ENCODE results near the gene HHAT. TPM values are rescaled to one million over a fixed set of nuclear protein-coding genes. Genes with fewer than 3 reads are reported as not detected.

Gene HHAT
- total and polyA plus RNA-seq, 5 donors: 1.6 to 2.8 (median 2.3) TPM

DNA sequence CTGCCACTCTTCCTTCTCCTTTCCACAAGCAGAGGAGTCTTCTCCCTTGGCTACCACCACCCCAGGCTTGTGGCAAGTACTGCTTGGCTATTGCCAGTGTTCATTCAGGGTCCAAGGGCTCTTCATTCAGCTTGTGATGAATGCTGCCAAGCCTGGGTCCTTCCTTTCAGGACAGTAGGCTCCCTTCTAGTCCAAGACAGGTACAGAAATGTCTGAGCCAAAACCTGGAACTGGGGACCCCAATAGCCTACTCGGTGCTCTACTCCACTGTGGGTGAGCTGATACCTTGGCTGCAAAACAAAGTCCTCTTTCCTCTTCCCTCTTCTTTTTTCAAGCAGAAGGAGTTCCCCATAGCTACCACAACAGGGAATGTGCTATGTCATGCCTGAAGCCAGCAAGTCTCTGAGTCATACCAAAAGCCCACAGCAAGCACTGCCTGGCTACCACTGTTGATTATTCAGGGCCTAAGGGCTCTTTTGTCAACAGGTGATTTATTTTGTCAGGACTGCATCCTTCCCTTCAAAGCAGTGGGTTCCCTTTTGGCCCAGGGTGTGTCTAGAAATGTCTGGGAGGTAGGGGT lies 268.9 kb downstream of the HHAT start:
- Histone ChIP-seq H3K9me3 (ENCODE audit: control insufficient read depth, low read length) (no peaks in the 10 kb centered on the region), H3K4me3 (ENCODE audit: low read length) (no peak overlapping the region), H3K27me3 (ENCODE audit: control insufficient read depth, insufficient read depth) (no peaks in the 10 kb centered on the region), H3K4me1 (ENCODE audit: control insufficient read depth, insufficient read depth, low read length) (no peaks in the 10 kb centered on the region), H3K27ac (ENCODE audit: low read length) (peak overlapping the region; percentile 31)
- intact Hi-C loops (cut with DNase I): no loop called here
- 67% methylated on average over 1 of the region's 1 CpG for WGBS
- ATAC-seq (peak; percentile 67 to 83), DNase-seq (no peak)

GRCh38 chr1:210598135-210598652 lies 269.5 kb downstream of the HHAT start:
- 51% methylated on average over 3 of the region's 3 CpGs for WGBS
- H3K9me3 ChIP-seq (ENCODE audit: control insufficient read depth, low read length): no peaks in the 10 kb centered on the region
- H3K27me3 ChIP-seq (ENCODE audit: control insufficient read depth, insufficient read depth): no peaks in the 10 kb centered on the region
- H3K4me3 ChIP-seq (ENCODE audit: low read length): no peak overlapping the region
- no peaks in the 10 kb centered on the region for H3K4me1 ChIP-seq (ENCODE audit: control insufficient read depth, insufficient read depth, low read length)
- intact Hi-C loops (cut with DNase I): no loop called here
- H3K27ac ChIP-seq (ENCODE audit: low read length): peak overlapping the region; percentile 31
- peak; percentile 96 to 97 for ATAC-seq
- peak; percentile 71 to 76 (median 75) for DNase-seq

GRCh38 chr1:210600421-210601159 lies 271.9 kb downstream of the HHAT start:
- H3K4me1 ChIP-seq (ENCODE audit: control insufficient read depth, insufficient read depth, low read length): no peaks in the 10 kb centered on the region
- DNase-seq (no peak), ATAC-seq (no peak)
- no peaks in the 10 kb centered on the region for H3K9me3 ChIP-seq (ENCODE audit: control insufficient read depth, low read length)
- intact Hi-C loops (cut with DNase I): no loop called here
- no peak overlapping the region for H3K4me3 ChIP-seq (ENCODE audit: low read length)
- H3K27ac ChIP-seq (ENCODE audit: low read length): no peak overlapping the region
- WGBS: 87% methylated on average over 5 of the region's 5 CpGs
- H3K27me3 ChIP-seq (ENCODE audit: control insufficient read depth, insufficient read depth): no peaks in the 10 kb centered on the region

GRCh38 chr1:210603123-210603522 lies 274.4 kb downstream of the HHAT start:
- intact Hi-C loops (cut with DNase I): no loop called here

GRCh38 chr1:210605099-210605498 lies 276.4 kb downstream of the HHAT start:
- H3K4me1 ChIP-seq (ENCODE audit: control insufficient read depth, insufficient read depth, low read length): no peaks in the 10 kb centered on the region
- ATAC-seq: no peak
- DNase-seq: no peak
- H3K9me3 ChIP-seq (ENCODE audit: control insufficient read depth, low read length): no peaks in the 10 kb centered on the region
- 39% methylated on average over 2 of the region's 2 CpGs for WGBS
- intact Hi-C loops (cut with DNase I): no loop called here
- no peak overlapping the region for H3K4me3 ChIP-seq (ENCODE audit: low read length)
- H3K27ac ChIP-seq (ENCODE audit: low read length): no peak overlapping the region
- no peaks in the 10 kb centered on the region for H3K27me3 ChIP-seq (ENCODE audit: control insufficient read depth, insufficient read depth)

More at GRCh38 chr1:210603123-210603522, 274.4 kb downstream of the HHAT start:
- ATAC-seq (no peak), DNase-seq (no peak)
- H3K27ac ChIP-seq (ENCODE audit: low read length): no peak overlapping the region
- H3K4me3 ChIP-seq (ENCODE audit: low read length): no peak overlapping the region
- no peaks in the 10 kb centered on the region for H3K4me1 ChIP-seq (ENCODE audit: control insufficient read depth, insufficient read depth, low read length)
- no peaks in the 10 kb centered on the region for H3K9me3 ChIP-seq (ENCODE audit: control insufficient read depth, low read length)
- 79% methylated on average over 4 of the region's 4 CpGs for WGBS
- no peaks in the 10 kb centered on the region for H3K27me3 ChIP-seq (ENCODE audit: control insufficient read depth, insufficient read depth)

DNA sequence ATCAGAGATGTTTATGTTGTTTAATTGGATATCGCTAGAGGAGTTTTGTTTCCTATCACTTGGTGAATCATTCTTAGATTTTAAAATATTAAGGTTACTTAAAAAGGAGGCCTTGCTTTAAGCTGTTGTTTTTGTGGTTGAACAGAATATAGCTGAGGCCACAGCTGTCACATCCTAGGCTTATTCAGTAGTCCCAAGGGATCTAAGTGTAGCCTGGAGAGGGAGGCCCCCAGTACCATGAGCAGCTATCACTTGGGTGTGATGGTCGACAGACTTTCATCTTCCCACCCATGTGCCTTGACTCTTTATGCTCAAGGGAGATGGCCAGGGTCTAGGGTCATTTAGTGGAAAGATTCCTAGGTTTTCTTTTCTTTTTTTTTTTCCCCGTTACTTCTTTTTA lies 278.7 kb downstream of the HHAT start:
- H3K4me3 ChIP-seq (ENCODE audit: low read length): no peak overlapping the region
- no peaks in the 10 kb centered on the region for H3K27me3 ChIP-seq (ENCODE audit: control insufficient read depth, insufficient read depth)
- no peak for ATAC-seq
- H3K27ac ChIP-seq (ENCODE audit: low read length): no peak overlapping the region
- no peak for DNase-seq
- intact Hi-C loops (cut with DNase I): no loop called here
- 77% methylated on average over 3 of the region's 3 CpGs for WGBS
- no peaks in the 10 kb centered on the region for H3K4me1 ChIP-seq (ENCODE audit: control insufficient read depth, insufficient read depth, low read length)
- H3K9me3 ChIP-seq (ENCODE audit: control insufficient read depth, low read length): no peaks in the 10 kb centered on the region

- H3K4me3 ChIP-seq (ENCODE audit: low read length): no peak overlapping the region
- H3K9me3 ChIP-seq (ENCODE audit: control insufficient read depth, low read length): no peaks in the 10 kb centered on the region
- ATAC-seq (no peak), DNase-seq (no peak)
- intact Hi-C loops (cut with DNase I): no loop called here
- H3K4me1 ChIP-seq (ENCODE audit: control insufficient read depth, insufficient read depth, low read length): no peaks in the 10 kb centered on the region
- H3K27ac ChIP-seq (ENCODE audit: low read length): no peak overlapping the region
- H3K27me3 ChIP-seq (ENCODE audit: control insufficient read depth, insufficient read depth): no peaks in the 10 kb centered on the region
- 76% methylated on average over 5 of the region's 5 CpGs for WGBS
These were observed 280.1 kb downstream of the HHAT start for GRCh38 chr1:210608767-210609166.

GRCh38 chr1:210616356-210616755 lies 287.7 kb downstream of the HHAT start:
- Histone ChIP-seq H3K9me3 (ENCODE audit: control insufficient read depth, low read length) (no peaks in the 10 kb centered on the region), H3K4me1 (ENCODE audit: control insufficient read depth, insufficient read depth, low read length) (no peaks in the 10 kb centered on the region), H3K27ac (ENCODE audit: low read length) (no peak overlapping the region), H3K4me3 (ENCODE audit: low read length) (no peak overlapping the region), H3K27me3 (ENCODE audit: control insufficient read depth, insufficient read depth) (no peaks in the 10 kb centered on the region)
- ATAC-seq: no peak
- DNase-seq: no peak
- WGBS: 96% methylated on average over 4 of the region's 4 CpGs
- intact Hi-C loops (cut with DNase I): no loop called here

- H3K4me1 ChIP-seq (ENCODE audit: control insufficient read depth, insufficient read depth, low read length): no peaks in the 10 kb centered on the region
- intact Hi-C loops (cut with DNase I): no loop called here
- no peak overlapping the region for H3K27ac ChIP-seq (ENCODE audit: low read length)
These were observed 288.6 kb downstream of the HHAT start for GRCh38 chr1:210617293-210617692.

DNA sequence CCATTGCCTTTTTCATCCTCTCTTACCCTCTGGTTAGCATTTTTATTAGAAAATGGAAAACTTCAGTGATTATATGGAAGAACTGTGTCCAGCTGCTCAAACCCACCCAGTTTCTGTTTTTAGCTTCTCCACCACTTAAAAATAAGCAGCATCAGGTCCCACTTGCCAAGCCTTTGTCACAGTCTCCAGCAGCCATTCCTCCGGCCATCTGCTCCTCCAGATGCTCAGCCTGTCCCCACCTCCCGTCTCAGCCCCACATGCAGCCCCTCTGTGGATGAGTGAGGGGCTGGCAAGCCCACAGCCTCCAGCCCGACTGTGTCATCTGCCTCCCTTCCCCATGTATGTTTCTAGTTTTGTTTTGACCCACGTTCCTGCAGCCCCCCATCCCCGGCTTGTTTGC lies 289.7 kb downstream of the HHAT start:
- WGBS: 87% methylated on average over 5 of the region's 5 CpGs

More at GRCh38 chr1:210617293-210617692, 288.6 kb downstream of the HHAT start:
- peak in 1 of 2 donors; percentile 48 for ATAC-seq
- H3K27me3 ChIP-seq (ENCODE audit: control insufficient read depth, insufficient read depth): no peaks in the 10 kb centered on the region
- no peak overlapping the region for H3K4me3 ChIP-seq (ENCODE audit: low read length)
- no peaks in the 10 kb centered on the region for H3K9me3 ChIP-seq (ENCODE audit: control insufficient read depth, low read length)
- no peak for DNase-seq
- 71% methylated on average over 1 of the region's 1 CpG for WGBS

DNA sequence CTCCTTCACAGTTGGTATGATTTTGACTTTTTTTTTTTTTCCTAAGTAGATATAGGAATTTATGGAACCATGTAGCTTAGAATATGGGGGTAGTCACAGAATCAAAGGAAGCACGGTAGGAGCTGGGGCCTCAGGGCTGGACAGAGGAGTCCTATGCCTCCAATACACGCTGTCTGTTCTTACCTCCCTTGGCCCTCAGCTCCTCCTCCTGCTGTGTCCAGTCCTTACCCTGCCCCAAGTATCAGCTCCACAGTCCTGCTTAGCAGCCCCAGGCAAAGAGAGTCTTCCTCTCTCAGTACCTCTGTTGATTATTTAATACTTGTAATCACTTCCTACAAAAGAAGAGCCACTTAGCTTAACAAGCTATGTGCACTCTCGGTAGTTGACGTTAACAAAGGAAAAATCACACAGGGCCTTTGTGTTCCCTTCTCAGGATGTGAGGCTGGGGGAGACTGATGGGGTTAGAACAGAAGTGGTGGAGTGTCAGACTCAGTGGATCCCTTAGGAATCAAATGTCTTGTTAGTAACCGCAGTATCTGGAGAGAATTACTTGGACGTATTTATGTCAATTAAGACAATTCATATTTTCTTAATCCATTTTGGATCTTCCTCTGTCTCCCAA lies 292.3 kb downstream of the HHAT start:
- Histone ChIP-seq H3K27me3 (ENCODE audit: control insufficient read depth, insufficient read depth) (no peaks in the 10 kb centered on the region), H3K27ac (ENCODE audit: low read length) (no peak overlapping the region), H3K4me3 (ENCODE audit: low read length) (no peak overlapping the region), H3K4me1 (ENCODE audit: control insufficient read depth, insufficient read depth, low read length) (no peaks in the 10 kb centered on the region), H3K9me3 (ENCODE audit: control insufficient read depth, low read length) (no peaks in the 10 kb centered on the region)
- 90% methylated on average over 6 of the region's 6 CpGs for WGBS
- ATAC-seq: no peak
- DNase-seq: no peak
- intact Hi-C loops (cut with DNase I): no loop called here

More for the DNA sequence above, 289.7 kb downstream of the HHAT start:
- ATAC-seq (no peak), DNase-seq (no peak)
- H3K4me3 ChIP-seq (ENCODE audit: low read length): no peak overlapping the region
- no peaks in the 10 kb centered on the region for H3K9me3 ChIP-seq (ENCODE audit: control insufficient read depth, low read length)
- H3K27me3 ChIP-seq (ENCODE audit: control insufficient read depth, insufficient read depth): no peaks in the 10 kb centered on the region
- H3K4me1 ChIP-seq (ENCODE audit: control insufficient read depth, insufficient read depth, low read length): no peaks in the 10 kb centered on the region
- no peak overlapping the region for H3K27ac ChIP-seq (ENCODE audit: low read length)
- intact Hi-C loops (cut with DNase I): no loop called here

Measured in right cardiac atrium (tissue), 5 donors.